ENCODE data around the gene CDC34.

- TF ChIP-seq, protein P1, sequence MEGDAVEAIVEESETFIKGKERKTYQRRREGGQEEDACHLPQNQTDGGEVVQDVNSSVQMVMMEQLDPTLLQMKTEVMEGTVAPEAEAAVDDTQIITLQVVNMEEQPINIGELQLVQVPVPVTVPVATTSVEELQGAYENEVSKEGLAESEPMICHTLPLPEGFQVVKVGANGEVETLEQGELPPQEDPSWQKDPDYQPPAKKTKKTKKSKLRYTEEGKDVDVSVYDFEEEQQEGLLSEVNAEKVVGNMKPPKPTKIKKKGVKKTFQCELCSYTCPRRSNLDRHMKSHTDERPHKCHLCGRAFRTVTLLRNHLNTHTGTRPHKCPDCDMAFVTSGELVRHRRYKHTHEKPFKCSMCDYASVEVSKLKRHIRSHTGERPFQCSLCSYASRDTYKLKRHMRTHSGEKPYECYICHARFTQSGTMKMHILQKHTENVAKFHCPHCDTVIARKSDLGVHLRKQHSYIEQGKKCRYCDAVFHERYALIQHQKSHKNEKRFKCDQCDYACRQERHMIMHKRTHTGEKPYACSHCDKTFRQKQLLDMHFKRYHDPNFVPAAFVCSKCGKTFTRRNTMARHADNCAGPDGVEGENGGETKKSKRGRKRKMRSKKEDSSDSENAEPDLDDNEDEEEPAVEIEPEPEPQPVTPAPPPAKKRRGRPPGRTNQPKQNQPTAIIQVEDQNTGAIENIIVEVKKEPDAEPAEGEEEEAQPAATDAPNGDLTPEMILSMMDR (IDR thresholded peaks at IDR 0.05) = no peak
- TF ChIP-seq REST (IDR thresholded peaks at IDR 0.05; ENCODE audit: insufficient read depth in 1 of 2, low read depth in 2 of 2, low read length in 1 of 2) = no peak
Observed at GRCh38 chr19:514166-514663, 17.3 kb upstream of the CDC34 start.
